GM12878 (cell line): Measurements from ENCODE around the gene GPC2. TPM values are rescaled to one million over a fixed set of nuclear protein-coding genes. Genes with fewer than 3 reads are reported as not detected.
A peak's percentile ranks its signal among the peaks of the same experiment; 100 is the strongest.

Experiments used
- ATAC-seq: fragments of 200-7000 bp; cut with Tn5 transposase; 3 replicates; pipeline ENCODE4 v1.9.1; 2020; ENCODE audit warnings: mild to moderate bottlenecking, moderate library complexity
- BruUV-seq: library from RNA; stranded (reverse); fragments of 400-500 nt; replicated peaks from 2 replicates; lab custom pipeline; 2021; lab: Mats Ljungman, UMichigan
- CTCF ChIA-PET: fragments of 300-600 bp; sonication (Branson Sonifier 250); formaldehyde crosslinking; extraction: SDS; loops from one replicate; lab custom pipeline; 2021; ENCODE audit warnings: inconsistent platforms; lab: Yijun Ruan, JAX
- POLR2A ChIA-PET: fragments of 350-600 bp; formaldehyde crosslinking; extraction: SDS; loops from one replicate; lab custom pipeline; 2021; ENCODE audit warnings: inconsistent platforms; lab: Charles Lee
- RAD21 ChIA-PET: fragments of 300-600 bp; sonication (Branson Sonifier 250); formaldehyde crosslinking; loops from one replicate; lab custom pipeline; 2023; ENCODE audit warnings: antibody characterized with exemption; ENCODE audit not compliant: unreplicated experiment; lab: Charles Lee
- SMC1A ChIA-PET: fragments of 300-600 bp; sonication (Branson Sonifier 250); formaldehyde crosslinking; loops from one replicate; lab custom pipeline; 2023; ENCODE audit not compliant: unreplicated experiment, uncharacterized antibody; lab: Charles Lee
- DNase-seq: peaks from one replicate; pipeline ENCODE4 v3.0.0-alpha.2; 2011; ENCODE audit warnings: low read depth, low spot score
- FAIRE-seq: peaks from 3 replicates; lab custom pipeline; 2011; peaks lifted over from hg19 to GRCh38; lab: Jason Lieb, UNC
- H2AFZ ChIP-seq: 2 replicates; pipeline ENCODE4 v1.6.0; 2011; ENCODE audit warnings: low read depth, low read length, control low read depth; ENCODE audit not compliant: control insufficient read depth
- H3K27ac ChIP-seq: 2 replicates; pipeline ENCODE4 v1.5.1; 2011; ENCODE audit warnings: control low read depth; ENCODE audit not compliant: control insufficient read depth, insufficient read depth
- H3K27me3 ChIP-seq, 2 experiments: replicated peaks in 1 of 2; 2 replicates each; pipeline versions ENCODE4 v1.6.0 to v1.6.1; 2011; ENCODE audit warnings: low read length in 1 of 2; ENCODE audit not compliant: control insufficient read depth in 2 of 2, insufficient read depth in 2 of 2
- H3K36me3 ChIP-seq, 2 experiments: 2 replicates each; pipeline ENCODE4 v1.5.1; 2011; ENCODE audit warnings: low read length in 1 of 2; ENCODE audit not compliant: control insufficient read depth in 2 of 2, insufficient read depth in 2 of 2
- H3K4me1 ChIP-seq: 2 replicates; pipeline ENCODE4 v1.6.1; 2011; ENCODE audit warnings: mild to moderate bottlenecking, low read length, moderate library complexity, mixed read lengths; ENCODE audit not compliant: control insufficient read depth, insufficient read depth
- H3K4me2 ChIP-seq: 2 replicates; pipeline ENCODE4 v1.6.0; 2011; ENCODE audit warnings: control low read depth; ENCODE audit not compliant: control insufficient read depth, insufficient read depth
- H3K4me3 ChIP-seq: fragments of 200-600 bp; sonication (generic); 2 replicates; pipeline ENCODE4 v1.5.1; 2016
- H3K79me2 ChIP-seq: 2 replicates; pipeline ENCODE4 v1.6.0; 2011; ENCODE audit warnings: low read length; ENCODE audit not compliant: control insufficient read depth, insufficient read depth
- H3K9ac ChIP-seq: 2 replicates; pipeline ENCODE4 v1.8.0; 2011; ENCODE audit warnings: low read length, control low read depth, mixed read lengths; ENCODE audit not compliant: control insufficient read depth, insufficient read depth
- H3K9me3 ChIP-seq: replicated peaks from 3 replicates; pipeline ENCODE4 v1.5.1; 2011; ENCODE audit warnings: mild to moderate bottlenecking, low read length; ENCODE audit not compliant: control insufficient read depth, insufficient read depth
- H4K20me1 ChIP-seq: 2 replicates; pipeline ENCODE4 v1.6.0; 2011; ENCODE audit not compliant: control insufficient read depth, insufficient read depth
- MTA3 ChIP-seq: IDR thresholded peaks from 2 replicates; pipeline ENCODE4 v1.6.1; 2012; ENCODE audit warnings: low read length, inconsistent platforms, borderline replicate concordance
- POLR2AphosphoS5 ChIP-seq: IDR thresholded peaks from 2 replicates; pipeline ENCODE4 v1.6.1; 2011; ENCODE audit warnings: mild to moderate bottlenecking, low read length, inconsistent platforms
- WGBS: methylation state at CpG from one replicate; pipeline ENCODE4 v1.1.6; 2016; ENCODE audit warnings: low lambda C conversion rate; ENCODE audit not compliant: insufficient replicate concordance, insufficient coverage; ENCODE audit errors: missing lambda C conversion rate; 5-methylcytosine and 5-hydroxymethylcytosine counted together
- in situ Hi-C: fragments of 300-500 bp; cut with MboI; formaldehyde crosslinking; loops from 9 replicates; pipeline ENCODE4 v1.14.3; 2018; ENCODE audit warnings: mixed read lengths
- intact Hi-C: fragments of 100-400 bp; cut with micrococcal nuclease; formaldehyde crosslinking; loops from one replicate; pipeline ENCODE4 v1.14.2; 2022; ENCODE audit not compliant: unreplicated experiment
- polyA plus RNA-seq, 11 experiments: library from polyadenylated mRNA; depleted of rRNA in 4 of 11; unstranded in 6 of 11; stranded (reverse) in 5 of 11; fragments of >200 nt; fragmentation: Nextera tagmentation in 4 of 11; fragmentation: Illumina TruSeq in 1 of 11; extraction: Ambion mirVana in 4 of 11; extraction: Trizol in 1 of 11; gene quantifications; 1 replicate in 1 of 11; 2 replicates in 10 of 11; pipeline versions ENCODE4 v1.2.1 to v1.2.3, GENCODE V29; 2011 to 2016; ENCODE audit warnings: inconsistent platforms in 2 of 11, missing spikeins in 2 of 11, low read depth in 1 of 11
- total RNA-seq, 4 experiments: library from RNA; depleted of rRNA in 3 of 4; stranded (reverse); fragments of >200 nt in 3 of 4; fragmentation: Illumina TruSeq in 1 of 4; extraction: Trizol in 1 of 4; gene quantifications; 2 replicates each; pipeline versions ENCODE4 v1.2.1 to v1.2.3, GENCODE V29; 2013 to 2021
- TF ChIP-seq, protein P1 (sequence below): IDR thresholded peaks from 2 replicates; pipeline ENCODE4 v1.6.1; 2012; ENCODE audit warnings: mild to moderate bottlenecking, low read depth, low read length

Gene GPC2
- total and polyA plus RNA-seq, 10 of the 15 experiments (the other 5 are each of a cell fraction or from before 2014, with no cell fraction given), result 0.19 to 6.3 (median 0.77) TPM

DNA sequence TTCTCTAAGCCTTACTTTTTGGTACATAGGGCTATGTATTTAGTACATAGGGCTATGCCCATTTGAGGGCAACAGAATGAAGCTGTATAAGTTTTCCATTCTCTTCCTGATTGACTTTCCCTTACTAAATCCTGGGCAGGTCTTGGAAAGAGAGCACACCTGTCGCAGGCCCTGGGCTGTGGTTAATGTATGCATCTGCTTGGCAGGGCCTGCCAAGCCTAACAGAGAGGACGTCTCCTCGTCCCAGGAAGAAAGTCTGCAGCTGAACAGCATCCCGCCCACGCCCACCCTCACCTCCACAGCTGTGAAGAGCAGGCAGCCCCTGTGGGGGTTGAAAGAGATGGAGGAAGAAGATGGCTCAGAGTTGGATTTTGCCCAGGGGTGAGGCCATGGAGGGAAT, 33.6 kb upstream of the GPC2 start (continued):
- TF ChIP-seq, protein P1, sequence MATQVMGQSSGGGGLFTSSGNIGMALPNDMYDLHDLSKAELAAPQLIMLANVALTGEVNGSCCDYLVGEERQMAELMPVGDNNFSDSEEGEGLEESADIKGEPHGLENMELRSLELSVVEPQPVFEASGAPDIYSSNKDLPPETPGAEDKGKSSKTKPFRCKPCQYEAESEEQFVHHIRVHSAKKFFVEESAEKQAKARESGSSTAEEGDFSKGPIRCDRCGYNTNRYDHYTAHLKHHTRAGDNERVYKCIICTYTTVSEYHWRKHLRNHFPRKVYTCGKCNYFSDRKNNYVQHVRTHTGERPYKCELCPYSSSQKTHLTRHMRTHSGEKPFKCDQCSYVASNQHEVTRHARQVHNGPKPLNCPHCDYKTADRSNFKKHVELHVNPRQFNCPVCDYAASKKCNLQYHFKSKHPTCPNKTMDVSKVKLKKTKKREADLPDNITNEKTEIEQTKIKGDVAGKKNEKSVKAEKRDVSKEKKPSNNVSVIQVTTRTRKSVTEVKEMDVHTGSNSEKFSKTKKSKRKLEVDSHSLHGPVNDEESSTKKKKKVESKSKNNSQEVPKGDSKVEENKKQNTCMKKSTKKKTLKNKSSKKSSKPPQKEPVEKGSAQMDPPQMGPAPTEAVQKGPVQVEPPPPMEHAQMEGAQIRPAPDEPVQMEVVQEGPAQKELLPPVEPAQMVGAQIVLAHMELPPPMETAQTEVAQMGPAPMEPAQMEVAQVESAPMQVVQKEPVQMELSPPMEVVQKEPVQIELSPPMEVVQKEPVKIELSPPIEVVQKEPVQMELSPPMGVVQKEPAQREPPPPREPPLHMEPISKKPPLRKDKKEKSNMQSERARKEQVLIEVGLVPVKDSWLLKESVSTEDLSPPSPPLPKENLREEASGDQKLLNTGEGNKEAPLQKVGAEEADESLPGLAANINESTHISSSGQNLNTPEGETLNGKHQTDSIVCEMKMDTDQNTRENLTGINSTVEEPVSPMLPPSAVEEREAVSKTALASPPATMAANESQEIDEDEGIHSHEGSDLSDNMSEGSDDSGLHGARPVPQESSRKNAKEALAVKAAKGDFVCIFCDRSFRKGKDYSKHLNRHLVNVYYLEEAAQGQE, result no peak
- TF ChIP-seq, all 136 proteins: peak for 4

DNA sequence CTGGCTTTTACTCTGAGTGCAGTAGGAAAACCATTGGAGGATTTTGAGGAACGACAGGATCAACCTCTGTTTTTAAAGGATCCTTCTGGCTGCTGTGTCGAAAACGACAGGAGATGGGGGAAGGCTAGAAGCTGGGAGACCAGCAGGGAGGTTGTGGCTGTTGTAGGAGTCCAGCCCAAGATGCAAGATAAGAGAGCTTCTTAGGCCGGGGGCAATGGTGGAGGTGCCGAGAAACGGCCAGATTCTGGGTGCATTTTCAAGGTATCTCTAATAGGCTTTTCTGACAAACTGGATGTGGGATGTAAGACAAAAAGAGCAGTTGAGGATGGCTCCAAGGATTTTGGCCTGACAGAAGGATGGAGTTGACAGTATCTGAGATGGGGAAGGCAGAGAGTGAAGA, 32.3 kb upstream of the GPC2 start:
- in situ Hi-C loops, result no loop called here
- Histone ChIP-seq H3K4me3 (peak overlapping the region; percentile 56; the same call in 1 of the 2 replicates), H3K27ac (peak overlapping the region; percentile 57), H2AFZ (no peak overlapping the region), H4K20me1 (no peaks in the 10 kb centered on the region), H3K9me3 (no peaks in the 10 kb centered on the region), H3K27me3 (no peaks in the 10 kb centered on the region), H3K4me2 (peak overlapping the region; percentile 80), H3K36me3 (no peaks in the 10 kb centered on the region), H3K9ac (peak overlapping the region; percentile 38; the same call in 1 of the 2 replicates)
- POLR2A ChIA-PET, result interaction anchor here (2.6 to 8.3 kb wide), 4 partner anchors 9 to 61 kb away, joined by 21 to 86 read pairs (median 42); partner anchors contain the start of genes LAMTOR4 and PVRIG
- WGBS, result 26% methylated on average over 6 of the region's 6 CpGs
- no peak for ATAC-seq
- RAD21 ChIA-PET, result interaction anchor here (1.0 to 3.9 kb wide), 10 partner anchors 9 to 77 kb away, joined by 3 to 33 read pairs (median 8); partner anchors contain the start of genes GAL3ST4 and LAMTOR4
- DNase-seq, result no peak
- CTCF ChIA-PET, result interaction anchor here (1.2 to 5.7 kb wide), 6 partner anchors 8 to 76 kb away, joined by 3 to 65 read pairs (median 45); partner anchors contain the start of genes GPC2 and PVRIG
- TF ChIP-seq MTA3 (0 out of 2 replicates have a peak, but pooled peaks have one; percentile 42), POLR2AphosphoS5 (no peak)
- TF ChIP-seq, all 136 proteins: peak for 1
- SMC1A ChIA-PET, result interaction anchor here (0.6 to 14.7 kb wide), 13 partner anchors 9 to 213 kb away, joined by 3 to 140 read pairs (median 7); partner anchors contain the start of genes GAL3ST4 and PVRIG
- peaks cover 53% of the 10 kb centered on the region for H3K4me1 ChIP-seq
- intact Hi-C loops, result no loop called here
- H3K79me2 ChIP-seq, result peaks cover 10% of the 10 kb centered on the region
- BruUV-seq, result no TSS peak
- no peak for FAIRE-seq
